IPS-15b (cell line): ENCODE measurements around the gene GPR158.

ENCODE experiments used
- H3K27me3 ChIP-seq: one replicate; pipeline ENCODE4 v1.6.1; 2013; ENCODE audit warnings: low read length; ENCODE audit not compliant: control insufficient read depth, insufficient read depth
- H3K36me3 ChIP-seq: one replicate; pipeline ENCODE4 v1.6.1; 2013; ENCODE audit warnings: low read length; ENCODE audit not compliant: control insufficient read depth, insufficient read depth
- H3K4me1 ChIP-seq: one replicate; pipeline ENCODE4 v1.6.1; 2013; ENCODE audit warnings: mild to moderate bottlenecking, low read length; ENCODE audit not compliant: control insufficient read depth, insufficient read depth
- H3K4me3 ChIP-seq: one replicate; pipeline ENCODE4 v1.5.1; 2013; ENCODE audit warnings: low read depth, low read length
- H3K9ac ChIP-seq: one replicate; pipeline ENCODE4 v1.6.1; 2013; ENCODE audit warnings: low read depth, mild to moderate bottlenecking, low read length
- H3K9me3 ChIP-seq: one replicate; pipeline ENCODE4 v1.6.1; 2013; ENCODE audit warnings: mild to moderate bottlenecking, low read length; ENCODE audit not compliant: control insufficient read depth, insufficient read depth

GPR158 gene

DNA sequence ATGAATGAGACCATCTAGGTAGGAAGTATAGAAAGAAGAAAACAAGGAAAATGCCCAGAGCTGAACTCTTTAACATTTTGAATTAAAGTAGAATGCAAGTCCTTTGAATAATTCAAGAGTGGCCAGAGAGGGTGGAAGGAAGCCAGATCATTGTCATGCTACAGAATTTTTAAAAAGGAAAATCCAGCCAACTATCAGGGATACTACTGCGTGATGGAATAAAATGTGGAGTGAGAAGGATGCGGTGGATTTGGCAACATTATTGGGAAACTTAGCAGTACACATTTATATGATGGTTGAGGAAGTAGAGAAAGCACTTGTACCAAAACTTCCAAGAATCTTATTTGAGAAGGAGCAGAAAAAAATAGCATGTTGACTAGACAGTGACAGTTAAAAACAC is 261.6 kb downstream of the GPR158 start:
- H3K4me1 ChIP-seq: peaks cover 4% of the 10 kb centered on the region
- H3K27me3 ChIP-seq: no peaks in the 10 kb centered on the region
- no peak overlapping the region for H3K9ac ChIP-seq
- no peaks in the 10 kb centered on the region for H3K36me3 ChIP-seq
- H3K9me3 ChIP-seq: no peaks in the 10 kb centered on the region
- H3K4me3 ChIP-seq: no peak overlapping the region

DNA sequence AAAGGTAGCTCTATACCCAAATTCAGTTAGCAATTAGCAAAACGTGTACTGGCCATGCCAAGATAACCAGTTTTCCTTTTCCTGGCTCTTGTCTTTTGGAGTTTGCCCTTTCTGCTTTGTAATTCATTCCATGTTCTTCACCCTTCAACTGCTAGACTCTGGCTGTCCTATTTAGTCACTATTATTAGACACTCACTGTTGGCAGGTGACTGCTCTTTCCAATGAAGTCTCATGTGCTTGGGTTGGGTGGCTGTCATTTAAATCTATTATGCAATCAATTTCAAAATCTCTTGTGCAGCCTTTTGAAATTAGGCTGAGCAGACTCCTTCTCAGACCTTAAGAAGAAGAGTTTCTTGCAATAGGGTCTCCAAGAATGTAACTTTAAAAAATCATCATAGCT is 266.5 kb downstream of the GPR158 start:
- Histone ChIP-seq H3K27me3 (no peaks in the 10 kb centered on the region), H3K9me3 (no peaks in the 10 kb centered on the region), H3K4me1 (peaks cover 4% of the 10 kb centered on the region), H3K9ac (no peak overlapping the region), H3K36me3 (no peaks in the 10 kb centered on the region), H3K4me3 (no peak overlapping the region)

- H3K9me3 ChIP-seq: no peaks in the 10 kb centered on the region
- peaks cover 4% of the 10 kb centered on the region for H3K4me1 ChIP-seq
- no peak overlapping the region for H3K9ac ChIP-seq
- no peaks in the 10 kb centered on the region for H3K27me3 ChIP-seq
- H3K4me3 ChIP-seq: no peak overlapping the region
- H3K36me3 ChIP-seq: no peaks in the 10 kb centered on the region
Observed at GRCh38 chr10:25444266-25444665, 269.5 kb downstream of the GPR158 start.

GRCh38 chr10:25451401-25451800 is 276.6 kb downstream of the GPR158 start:
- no peak overlapping the region for H3K9ac ChIP-seq
- H3K4me1 ChIP-seq: peaks cover 6% of the 10 kb centered on the region
- H3K4me3 ChIP-seq: no peak overlapping the region

DNA sequence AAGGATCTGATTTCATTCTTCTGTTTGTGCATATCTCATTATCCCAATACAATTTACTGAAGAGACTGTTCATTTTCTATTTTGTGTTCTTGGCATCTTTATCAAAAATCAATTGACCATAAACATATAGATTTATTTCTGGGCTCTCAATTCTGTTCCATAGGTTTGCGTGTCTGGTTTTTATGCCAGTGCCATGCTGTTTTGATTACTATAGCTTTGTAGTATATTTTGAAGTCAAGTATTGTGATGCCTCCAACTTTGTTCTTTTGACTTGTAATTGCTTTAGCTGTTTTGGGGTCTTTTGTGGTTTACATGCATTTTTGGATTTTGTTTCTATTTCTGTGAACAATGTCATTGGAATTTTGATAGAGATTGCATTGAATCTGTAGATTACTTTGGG is 278.8 kb downstream of the GPR158 start:
- H3K4me1 ChIP-seq: peaks cover 9% of the 10 kb centered on the region
- no peak overlapping the region for H3K9ac ChIP-seq
- no peaks in the 10 kb centered on the region for H3K27me3 ChIP-seq
- H3K36me3 ChIP-seq: no peaks in the 10 kb centered on the region
- H3K4me3 ChIP-seq: no peak overlapping the region
- no peaks in the 10 kb centered on the region for H3K9me3 ChIP-seq

More at GRCh38 chr10:25451401-25451800, 276.6 kb downstream of the GPR158 start:
- H3K36me3 ChIP-seq: no peaks in the 10 kb centered on the region
- no peaks in the 10 kb centered on the region for H3K27me3 ChIP-seq
- no peaks in the 10 kb centered on the region for H3K9me3 ChIP-seq

- Histone ChIP-seq H3K4me3 (no peak overlapping the region), H3K27me3 (no peaks in the 10 kb centered on the region), H3K9ac (no peak overlapping the region), H3K4me1 (peaks cover 9% of the 10 kb centered on the region), H3K9me3 (no peaks in the 10 kb centered on the region), H3K36me3 (no peaks in the 10 kb centered on the region)
Observed at GRCh38 chr10:25455980-25456567, 281.3 kb downstream of the GPR158 start.

DNA sequence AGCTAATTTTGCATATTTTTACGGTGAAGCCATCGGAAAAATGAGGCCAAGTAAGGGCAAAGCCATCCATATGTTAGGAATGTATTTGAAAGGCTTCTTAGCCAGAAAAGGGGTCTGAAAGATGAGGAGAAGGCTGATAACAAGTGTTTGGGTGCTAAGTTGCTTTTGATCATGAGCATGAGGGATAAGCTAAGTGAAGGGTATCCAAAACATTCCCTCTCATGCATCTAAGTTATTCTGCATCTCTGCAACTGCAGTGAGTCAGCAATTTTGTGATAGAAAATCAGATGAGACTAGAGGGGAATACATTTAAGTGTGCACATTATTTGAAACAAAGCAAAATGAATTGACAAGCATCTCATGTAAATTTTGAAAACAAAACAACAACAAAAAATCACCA is 282.8 kb downstream of the GPR158 start:
- Histone ChIP-seq H3K9ac (no peak overlapping the region), H3K9me3 (no peaks in the 10 kb centered on the region), H3K36me3 (no peaks in the 10 kb centered on the region), H3K27me3 (no peaks in the 10 kb centered on the region), H3K4me1 (peaks cover 9% of the 10 kb centered on the region), H3K4me3 (no peak overlapping the region)

- H3K9ac ChIP-seq: no peak overlapping the region
- no peaks in the 10 kb centered on the region for H3K36me3 ChIP-seq
- H3K4me3 ChIP-seq: no peak overlapping the region
- peaks cover 23% of the 10 kb centered on the region for H3K4me1 ChIP-seq
- no peaks in the 10 kb centered on the region for H3K27me3 ChIP-seq
- H3K9me3 ChIP-seq: no peaks in the 10 kb centered on the region
Observed at GRCh38 chr10:25465582-25466372, 291.0 kb downstream of the GPR158 start.

DNA sequence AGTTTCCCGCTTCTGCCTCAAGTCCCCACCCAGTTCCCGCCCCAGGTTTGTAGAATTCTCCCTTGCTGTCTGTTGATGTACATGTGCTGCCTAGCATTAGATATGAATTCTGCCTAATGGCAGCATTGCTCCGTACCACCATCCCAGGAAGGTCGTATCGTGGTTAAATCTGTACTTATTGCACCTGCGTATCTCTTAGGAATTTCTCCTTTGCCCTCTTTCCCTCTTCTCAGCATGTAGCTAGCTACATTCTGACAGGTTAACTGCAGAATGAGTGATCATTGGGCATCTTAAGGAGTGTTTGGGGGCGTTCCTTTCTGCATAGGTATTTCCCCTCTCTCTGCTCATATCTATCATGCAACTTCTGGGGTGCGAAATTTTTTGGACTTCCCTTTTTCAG is 293.1 kb downstream of the GPR158 start:
- H3K9me3 ChIP-seq: no peaks in the 10 kb centered on the region
- no peaks in the 10 kb centered on the region for H3K36me3 ChIP-seq
- H3K4me3 ChIP-seq: no peak overlapping the region
- H3K27me3 ChIP-seq: no peaks in the 10 kb centered on the region
- H3K4me1 ChIP-seq: peaks cover 23% of the 10 kb centered on the region
- no peak overlapping the region for H3K9ac ChIP-seq

DNA sequence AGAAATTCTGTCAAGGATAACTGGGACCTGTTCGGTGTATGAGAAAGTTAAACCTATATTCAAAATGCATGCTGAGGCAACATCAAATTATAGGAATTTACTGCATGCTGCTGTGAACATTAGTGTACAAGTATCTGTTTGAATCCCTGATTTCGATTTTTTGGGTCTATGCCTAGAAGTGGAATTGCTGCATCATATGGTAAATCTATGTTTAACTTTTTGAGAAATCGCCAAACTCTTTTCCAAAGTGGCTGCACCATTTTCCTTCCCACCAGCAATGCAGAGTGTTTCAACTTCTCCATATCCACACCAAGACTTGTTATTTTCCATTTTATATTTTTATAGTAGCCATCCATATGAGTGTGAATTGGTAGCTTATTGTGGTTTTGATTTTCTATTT is 306.7 kb downstream of the GPR158 start:
- Histone ChIP-seq H3K27me3 (no peaks in the 10 kb centered on the region), H3K9ac (no peak overlapping the region), H3K4me1 (peaks cover 2% of the 10 kb centered on the region), H3K4me3 (no peak overlapping the region), H3K9me3 (no peaks in the 10 kb centered on the region), H3K36me3 (no peaks in the 10 kb centered on the region)

DNA sequence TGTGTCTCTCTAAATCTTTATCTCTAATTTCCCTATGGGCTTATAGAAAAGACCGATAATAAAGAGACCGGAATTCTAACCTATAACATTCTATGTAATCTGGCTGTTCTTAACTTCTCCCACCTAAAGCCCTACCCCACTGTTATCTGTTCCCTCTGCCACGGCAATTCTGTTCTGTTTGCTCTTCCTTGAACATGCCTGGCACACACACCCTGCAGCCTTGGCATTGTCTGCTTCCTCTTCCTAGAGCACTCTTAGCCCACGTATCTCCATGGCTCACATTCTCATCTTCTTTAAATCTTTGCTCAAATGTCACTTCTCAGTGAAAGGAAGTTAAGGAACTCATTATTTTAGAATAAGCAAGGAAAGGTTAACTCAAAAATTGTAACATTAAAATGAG is 309.2 kb downstream of the GPR158 start:
- Histone ChIP-seq H3K36me3 (no peaks in the 10 kb centered on the region), H3K9me3 (no peaks in the 10 kb centered on the region), H3K9ac (no peak overlapping the region), H3K4me1 (no peaks in the 10 kb centered on the region), H3K4me3 (no peak overlapping the region), H3K27me3 (no peaks in the 10 kb centered on the region)

DNA sequence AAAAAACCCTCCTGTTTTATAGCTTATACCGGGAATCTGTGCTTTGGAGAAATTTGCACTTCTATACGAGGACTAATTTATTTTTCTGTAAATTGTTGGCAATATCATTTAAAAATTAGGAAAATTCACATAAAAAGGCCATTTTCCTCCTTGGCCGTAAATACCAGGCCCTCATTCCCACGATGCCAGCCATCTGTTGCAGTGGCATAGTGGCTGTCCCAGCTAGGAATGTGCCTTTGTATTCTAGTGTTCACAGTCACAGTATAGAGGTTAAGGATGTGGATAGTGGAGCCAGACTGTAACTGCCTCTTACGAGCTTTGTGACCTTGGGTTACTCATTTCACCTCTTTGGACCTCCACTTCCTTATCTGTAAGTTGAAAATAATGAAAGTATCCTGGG is 312.5 kb downstream of the GPR158 start:
- Histone ChIP-seq H3K4me1 (peaks cover 1% of the 10 kb centered on the region), H3K36me3 (no peaks in the 10 kb centered on the region), H3K9ac (no peak overlapping the region), H3K27me3 (no peaks in the 10 kb centered on the region), H3K9me3 (no peaks in the 10 kb centered on the region), H3K4me3 (no peak overlapping the region)
